K562 (cell line): ENCODE results near the gene TJAP1. TPM values are rescaled to one million over a fixed set of nuclear protein-coding genes. Genes with fewer than 3 reads are reported as not detected.

Experiments
- ELK1 ChIP-seq: sonication (generic); formaldehyde crosslinking; IDR thresholded peaks from 2 replicates; pipeline ENCODE4 v1.8.1; 2022; ENCODE audit warnings: missing genetic modification reagents
- FOSL1 ChIP-seq: fragments of 200-800 bp; sonication (Bioruptor generic); conservative IDR thresholded peaks from 2 replicates; pipeline ENCODE4 v1.6.1; 2016; ENCODE audit warnings: missing genetic modification characterization, missing compliant biosample characterization
- NFIC ChIP-seq: fragments of 450-650 bp; IDR thresholded peaks from 2 replicates; pipeline ENCODE4 v1.6.1; 2017; ENCODE audit warnings: mild to moderate bottlenecking, inconsistent platforms
- PRDM10 ChIP-seq: fragments of 450-650 bp; IDR thresholded peaks from 2 replicates; pipeline ENCODE4 v1.6.1; 2018; ENCODE audit not compliant: partially characterized antibody
- SMAD1 ChIP-seq: fragments of 150-350 bp; IDR thresholded peaks from 2 replicates; pipeline ENCODE4 v1.6.1; 2014; ENCODE audit warnings: low read length, low read depth; ENCODE audit not compliant: partially characterized antibody
- SOX6 ChIP-seq: fragments of 450-650 bp; IDR thresholded peaks from 2 replicates; pipeline ENCODE4 v1.6.1; 2014; ENCODE audit warnings: mild to moderate bottlenecking
- polyA plus RNA-seq, 8 experiments: library from polyadenylated mRNA; depleted of rRNA in 4 of 8; stranded (reverse) in 5 of 8; unstranded in 3 of 8; fragments of >200 nt; fragmentation: Nextera tagmentation in 2 of 8; fragmentation: Illumina TruSeq in 1 of 8; extraction: Ambion mirVana in 2 of 8; extraction: Trizol in 1 of 8; gene quantifications; 2 replicates each; pipeline versions ENCODE4 v1.2.1 to v1.2.3, GENCODE V29; 2011 to 2014; ENCODE audit warnings: inconsistent platforms in 1 of 8, missing spikeins in 1 of 8
- total RNA-seq, 7 experiments: library from RNA; depleted of rRNA in 6 of 7; stranded (reverse); fragments of >200 nt in 6 of 7; fragmentation: Illumina TruSeq in 2 of 7; extraction: Trizol in 2 of 7; gene quantifications; 2 replicates each; pipeline versions ENCODE4 v1.2.1 to v1.2.3, GENCODE V29; 2011 to 2021; ENCODE audit warnings: low replicate concordance in 1 of 7

The TJAP1 gene
- total and polyA plus RNA-seq, 9 of the 15 experiments (the other 6 are each of a cell fraction or from before 2014, with no cell fraction given) = 0.06 to 35.8 (median 16.2) TPM

GRCh38 chr6:43436577-43437282, 40.6 kb upstream of the TJAP1 start (continued):
- TF ChIP-seq PRDM10 (peak; percentile 24), SOX6 (no peak), SMAD1 (peak; percentile 34), ELK1 (CRISPR knock-in tag) (no peak), NFIC (peak; percentile 98), FOSL1 (tag) (peak; percentile 70)
- TF ChIP-seq, all 486 proteins: peak for 11
